Mesendoderm (in vitro differentiated cells): Measurements from ENCODE around the gene GRSF1.

Source experiments
- DNase-seq: peaks from one replicate; pipeline ENCODE4 v3.0.0; 2013
- H2AK5ac ChIP-seq: 2 replicates; pipeline ENCODE4 v1.6.1; 2013; ENCODE audit warnings: low read length, inconsistent platforms
- H2BK120ac ChIP-seq: 2 replicates; pipeline ENCODE4 v1.6.1; 2013; ENCODE audit warnings: low read depth, mild to moderate bottlenecking, low read length, moderate library complexity, mixed read lengths
- H2BK15ac ChIP-seq: replicated peaks from 2 replicates; pipeline ENCODE4 v1.6.1; 2013; ENCODE audit warnings: low read depth, mild to moderate bottlenecking, moderate library complexity
- H2BK5ac ChIP-seq: 2 replicates; pipeline ENCODE4 v1.6.1; 2013; ENCODE audit warnings: low read length, inconsistent platforms
- H3K18ac ChIP-seq: 2 replicates; pipeline ENCODE4 v1.6.1; 2013; ENCODE audit warnings: mild to moderate bottlenecking, low read length, mixed read lengths
- H3K23ac ChIP-seq: one replicate; pipeline ENCODE4 v1.6.1; 2013; ENCODE audit warnings: low read length
- H3K27ac ChIP-seq: 2 replicates; pipeline ENCODE4 v1.5.1; 2013; ENCODE audit warnings: low read depth, mild to moderate bottlenecking, inconsistent platforms, low read length, moderate library complexity
- H3K27me3 ChIP-seq: 2 replicates; pipeline ENCODE4 v1.6.1; 2013; ENCODE audit warnings: low read length, control low read depth, mild to moderate bottlenecking, inconsistent platforms; ENCODE audit not compliant: insufficient read depth, poor library complexity
- H3K36me3 ChIP-seq: 2 replicates; pipeline ENCODE4 v1.6.1; 2013; ENCODE audit warnings: low read length, inconsistent platforms; ENCODE audit not compliant: control insufficient read depth, insufficient read depth
- H3K4ac ChIP-seq: one replicate; pipeline ENCODE4 v1.6.1; 2013; ENCODE audit warnings: low read depth, mild to moderate bottlenecking, low read length, moderate library complexity
- H3K4me1 ChIP-seq: 2 replicates; pipeline ENCODE4 v1.6.1; 2013; ENCODE audit warnings: low read depth, low read length, inconsistent platforms; ENCODE audit not compliant: control insufficient read depth
- H3K4me2 ChIP-seq: 2 replicates; pipeline ENCODE4 v1.6.1; 2013; ENCODE audit warnings: low read length
- H3K4me3 ChIP-seq: 2 replicates; pipeline ENCODE4 v1.5.1; 2013; ENCODE audit warnings: mild to moderate bottlenecking, low read length
- H3K56ac ChIP-seq: one replicate; pipeline ENCODE4 v1.6.1; 2013; ENCODE audit warnings: low read length
- H3K79me1 ChIP-seq: 2 replicates; pipeline ENCODE4 v1.6.1; 2013; ENCODE audit warnings: low read length, inconsistent platforms
- H3K79me2 ChIP-seq: 2 replicates; pipeline ENCODE4 v1.6.1; 2013; ENCODE audit warnings: mild to moderate bottlenecking, low read length; ENCODE audit not compliant: control insufficient read depth, insufficient read depth
- H3K9ac ChIP-seq: 2 replicates; pipeline ENCODE4 v1.6.1; 2013; ENCODE audit warnings: low read length, inconsistent platforms
- H4K5ac ChIP-seq: one replicate; pipeline ENCODE4 v1.6.1; 2013; ENCODE audit warnings: low read length
- H4K8ac ChIP-seq: one replicate; pipeline ENCODE4 v1.6.1; 2013; ENCODE audit warnings: low read depth, mild to moderate bottlenecking, control low read depth, low read length, moderate library complexity
- WGBS: extraction: QIAGEN DNeasy Blood & Tissue Kit; methylation state at CpG from one replicate; pipeline ENCODE4 v1.1.7; 2013; ENCODE audit warnings: low lambda C conversion rate, missing lambda C conversion rate; ENCODE audit not compliant: insufficient coverage; ENCODE audit errors: extremely low coverage; 5-methylcytosine and 5-hydroxymethylcytosine counted together

GRSF1 gene

GRCh38 chr4:70873216-70873615 lies 33.5 kb upstream of the GRSF1 start:
- no peaks in the 10 kb centered on the region for H3K27me3 ChIP-seq
- no peak overlapping the region for H4K5ac ChIP-seq
- no peaks in the 10 kb centered on the region for H3K36me3 ChIP-seq
- H3K27ac ChIP-seq, result no peak overlapping the region
- no peak overlapping the region for H3K4me2 ChIP-seq
- no CpG with 5 or more reads among the region's 3 CpGs for WGBS
- H2AK5ac ChIP-seq, result no peak overlapping the region
- no peak overlapping the region for H2BK5ac ChIP-seq
- H4K8ac ChIP-seq, result no peak overlapping the region
- H3K9ac ChIP-seq, result no peak overlapping the region
- H3K79me1 ChIP-seq, result no peaks in the 10 kb centered on the region
- no peak overlapping the region for H2BK120ac ChIP-seq
- H3K4me1 ChIP-seq, result no peaks in the 10 kb centered on the region
- no peak overlapping the region for H3K4me3 ChIP-seq
- no peak overlapping the region for H3K23ac ChIP-seq
- no peak overlapping the region for H3K4ac ChIP-seq
- no peak for DNase-seq
- H3K79me2 ChIP-seq, result no peaks in the 10 kb centered on the region
- no peak overlapping the region for H3K18ac ChIP-seq
- H2BK15ac ChIP-seq, result no peak overlapping the region
- no peak overlapping the region for H3K56ac ChIP-seq

- H3K27ac ChIP-seq, result no peak overlapping the region
- H3K79me1 ChIP-seq, result no peaks in the 10 kb centered on the region
Measured at GRCh38 chr4:70868778-70869177, 29.1 kb upstream of the GRSF1 start.

GRCh38 chr4:70863099-70863790 lies 23.6 kb upstream of the GRSF1 start:
- no peak overlapping the region for H2BK120ac ChIP-seq
- no peak overlapping the region for H3K4me3 ChIP-seq
- no peak overlapping the region for H4K8ac ChIP-seq
- H3K18ac ChIP-seq, result no peak overlapping the region
- no peaks in the 10 kb centered on the region for H3K79me2 ChIP-seq
- no CpG with 5 or more reads among the region's 6 CpGs for WGBS
- no peak overlapping the region for H3K9ac ChIP-seq
- H3K4me1 ChIP-seq, result peaks cover 5% of the 10 kb centered on the region
- DNase-seq, result no peak
- no peaks in the 10 kb centered on the region for H3K27me3 ChIP-seq
- H3K56ac ChIP-seq, result no peak overlapping the region
- H3K4ac ChIP-seq, result no peak overlapping the region
- H3K79me1 ChIP-seq, result no peaks in the 10 kb centered on the region
- no peak overlapping the region for H2AK5ac ChIP-seq
- no peak overlapping the region for H4K5ac ChIP-seq
- H2BK5ac ChIP-seq, result no peak overlapping the region
- H3K23ac ChIP-seq, result no peak overlapping the region
- H3K27ac ChIP-seq, result no peak overlapping the region
- no peaks in the 10 kb centered on the region for H3K36me3 ChIP-seq
- H2BK15ac ChIP-seq, result no peak overlapping the region
- no peak overlapping the region for H3K4me2 ChIP-seq

More at GRCh38 chr4:70868778-70869177, 29.1 kb upstream of the GRSF1 start:
- H2BK15ac ChIP-seq, result no peak overlapping the region
- no peak overlapping the region for H3K4ac ChIP-seq
- no peak overlapping the region for H4K5ac ChIP-seq
- H3K18ac ChIP-seq, result no peak overlapping the region
- H3K4me1 ChIP-seq, result no peaks in the 10 kb centered on the region
- no peak overlapping the region for H3K56ac ChIP-seq
- H4K8ac ChIP-seq, result no peak overlapping the region
- no peak overlapping the region for H3K23ac ChIP-seq
- no peaks in the 10 kb centered on the region for H3K27me3 ChIP-seq
- no peak overlapping the region for H3K4me3 ChIP-seq
- no peak overlapping the region for H2BK120ac ChIP-seq
- H2BK5ac ChIP-seq, result no peak overlapping the region
- peak; percentile 20 for DNase-seq
- no peak overlapping the region for H3K4me2 ChIP-seq
- no peaks in the 10 kb centered on the region for H3K79me2 ChIP-seq
- H2AK5ac ChIP-seq, result no peak overlapping the region
- H3K9ac ChIP-seq, result no peak overlapping the region
- no peaks in the 10 kb centered on the region for H3K36me3 ChIP-seq

GRCh38 chr4:70859066-70859465 lies 19.4 kb upstream of the GRSF1 start:
- H2BK120ac ChIP-seq, result no peak overlapping the region
- no peak overlapping the region for H3K4me3 ChIP-seq
- no peak overlapping the region for H3K23ac ChIP-seq
- H3K4ac ChIP-seq, result no peak overlapping the region
- H3K27me3 ChIP-seq, result no peaks in the 10 kb centered on the region
- no peaks in the 10 kb centered on the region for H3K79me1 ChIP-seq
- no peak overlapping the region for H3K27ac ChIP-seq
- no peak overlapping the region for H3K56ac ChIP-seq
- DNase-seq, result no peak
- H3K4me1 ChIP-seq, result peaks cover 5% of the 10 kb centered on the region
- H4K5ac ChIP-seq, result no peak overlapping the region
- no peak overlapping the region for H2BK15ac ChIP-seq
- no peak overlapping the region for H3K9ac ChIP-seq
- no peaks in the 10 kb centered on the region for H3K36me3 ChIP-seq
- no peak overlapping the region for H4K8ac ChIP-seq
- no peak overlapping the region for H2BK5ac ChIP-seq
- no peak overlapping the region for H3K4me2 ChIP-seq
- H3K79me2 ChIP-seq, result no peaks in the 10 kb centered on the region
- no CpG with 5 or more reads among the region's 1 CpG for WGBS
- H2AK5ac ChIP-seq, result no peak overlapping the region
- H3K18ac ChIP-seq, result no peak overlapping the region

GRCh38 chr4:70858454-70858853 lies 18.8 kb upstream of the GRSF1 start:
- H3K56ac ChIP-seq, result no peak overlapping the region
- H3K4me2 ChIP-seq, result no peak overlapping the region
- H3K79me1 ChIP-seq, result no peaks in the 10 kb centered on the region
- H3K27me3 ChIP-seq, result no peaks in the 10 kb centered on the region
- H2BK15ac ChIP-seq, result no peak overlapping the region
- WGBS, result no CpG with 5 or more reads among the region's 4 CpGs
- H3K27ac ChIP-seq, result no peak overlapping the region
- H2BK120ac ChIP-seq, result no peak overlapping the region
- H3K23ac ChIP-seq, result no peak overlapping the region
- H2AK5ac ChIP-seq, result no peak overlapping the region
- H3K79me2 ChIP-seq, result no peaks in the 10 kb centered on the region
- H3K4ac ChIP-seq, result no peak overlapping the region
- H3K36me3 ChIP-seq, result no peaks in the 10 kb centered on the region
- no peak overlapping the region for H2BK5ac ChIP-seq
- no peak overlapping the region for H3K9ac ChIP-seq
- no peak overlapping the region for H4K8ac ChIP-seq
- H3K4me1 ChIP-seq, result peaks cover 5% of the 10 kb centered on the region
- no peak overlapping the region for H4K5ac ChIP-seq
- DNase-seq, result no peak
- no peak overlapping the region for H3K18ac ChIP-seq
- H3K4me3 ChIP-seq, result no peak overlapping the region

- Histone ChIP-seq H3K23ac (no peak overlapping the region), H2BK120ac (no peak overlapping the region), H3K36me3 (no peaks in the 10 kb centered on the region), H3K4me1 (no peaks in the 10 kb centered on the region), H3K79me1 (no peaks in the 10 kb centered on the region), H2BK5ac (no peak overlapping the region), H4K5ac (no peak overlapping the region), H3K27me3 (no peaks in the 10 kb centered on the region), H3K56ac (no peak overlapping the region), H2BK15ac (no peak overlapping the region), H3K27ac (no peak overlapping the region), H3K4me2 (no peak overlapping the region), H3K4ac (no peak overlapping the region), H3K79me2 (no peaks in the 10 kb centered on the region), H4K8ac (no peak overlapping the region), H3K9ac (no peak overlapping the region), H3K18ac (no peak overlapping the region), H2AK5ac (no peak overlapping the region), H3K4me3 (no peak overlapping the region)
- no CpG with 5 or more reads among the region's 2 CpGs for WGBS
- no peak for DNase-seq
Measured at GRCh38 chr4:70855464-70855863, 15.8 kb upstream of the GRSF1 start.
